Neutrophil (primary cell): Measurements from ENCODE around the gene ZNG1F.
"Not testable (repeated sequence)": the region's sequence is repeated elsewhere in the genome, so short reads cannot be mapped to it uniquely, and the experiment has no call there.

ENCODE experiments used
- H3K27ac ChIP-seq: fragments of 200-600 bp; sonication (generic); 2 replicates; pipeline ENCODE4 v1.5.1; 2016; ENCODE audit warnings: mild to moderate bottlenecking, moderate library complexity
- H3K27me3 ChIP-seq: fragments of 200-600 bp; sonication (generic); 2 replicates; pipeline ENCODE4 v1.6.0; 2016; ENCODE audit warnings: mild to moderate bottlenecking
- H3K36me3 ChIP-seq: fragments of 200-600 bp; sonication (generic); 2 replicates; pipeline ENCODE4 v1.5.1; 2017
- H3K4me1 ChIP-seq, 2 experiments: fragments of 200-600 bp in 1 of 2; sonication (generic) in 1 of 2; 1 replicate in 1 of 2; 2 replicates in 1 of 2; pipeline versions ENCODE4 v1.5.1 to v1.6.1; 2013 to 2016; ENCODE audit warnings: low read depth in 1 of 2, low read length in 1 of 2, mild to moderate bottlenecking in 1 of 2, moderate library complexity in 1 of 2; ENCODE audit not compliant: control insufficient read depth in 1 of 2, insufficient read depth in 1 of 2
- H3K4me3 ChIP-seq, 2 experiments: fragments of 200-600 bp in 1 of 2; sonication (generic) in 1 of 2; 1 replicate in 1 of 2; 2 replicates in 1 of 2; pipeline ENCODE4 v1.5.1; 2013 to 2016; ENCODE audit warnings: low read depth in 1 of 2, low read length in 1 of 2, mild to moderate bottlenecking in 1 of 2, moderate library complexity in 1 of 2
- H3K9me3 ChIP-seq: fragments of 200-600 bp; sonication (generic); 2 replicates; pipeline ENCODE4 v1.5.1; 2016

ZNG1F gene

DNA sequence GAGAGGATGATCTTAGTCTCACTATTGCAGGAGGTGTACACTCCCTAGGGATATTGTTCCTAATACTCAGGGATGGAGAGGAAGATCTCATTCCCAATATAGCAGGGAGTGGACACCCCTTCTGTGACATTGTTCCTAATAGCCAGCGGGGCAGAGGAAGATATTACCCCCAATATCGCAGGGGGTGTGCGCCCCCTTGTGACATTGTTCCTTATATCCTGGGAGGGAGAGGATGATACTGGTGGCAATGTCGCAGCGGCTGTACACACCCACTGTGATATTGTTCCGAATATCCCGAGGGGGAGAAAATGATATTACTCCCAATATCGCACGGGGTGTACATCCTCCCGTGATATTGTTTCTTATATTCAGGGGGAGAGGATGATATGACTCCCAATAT is 78.2 kb downstream of the ZNG1F start:
- H3K27ac ChIP-seq, H3K36me3 ChIP-seq: not testable (repeated sequence)

DNA sequence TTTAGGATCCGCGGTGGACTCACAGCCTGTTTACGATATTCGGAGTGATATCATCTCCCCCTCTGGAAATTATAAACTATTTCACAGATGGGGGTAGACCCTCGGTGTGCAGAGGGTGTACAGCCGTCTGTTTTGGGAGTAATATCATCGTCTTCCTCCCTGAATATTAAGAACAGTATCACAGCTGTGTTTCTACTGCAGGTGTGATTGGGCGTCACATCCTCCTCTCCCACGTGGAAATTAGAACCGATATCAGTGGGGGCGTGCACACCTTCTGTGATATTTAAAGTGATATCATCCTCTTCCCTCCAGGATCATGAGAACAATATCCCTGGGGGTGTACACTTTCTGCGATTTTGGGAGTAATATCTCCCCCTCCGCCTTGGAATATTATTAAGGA is 79.9 kb downstream of the ZNG1F start:
- H3K27me3 ChIP-seq, result peaks cover 52% of the 10 kb centered on the region
- H3K4me1 ChIP-seq, H3K9me3 ChIP-seq, H3K36me3 ChIP-seq, H3K27ac ChIP-seq, H3K4me3 ChIP-seq: not testable (repeated sequence)

More for the DNA sequence above, 78.2 kb downstream of the ZNG1F start:
- H3K27me3 ChIP-seq, result peaks cover 41% of the 10 kb centered on the region
- not testable (repeated sequence) for H3K9me3 ChIP-seq, H3K4me1 ChIP-seq, H3K4me3 ChIP-seq

DNA sequence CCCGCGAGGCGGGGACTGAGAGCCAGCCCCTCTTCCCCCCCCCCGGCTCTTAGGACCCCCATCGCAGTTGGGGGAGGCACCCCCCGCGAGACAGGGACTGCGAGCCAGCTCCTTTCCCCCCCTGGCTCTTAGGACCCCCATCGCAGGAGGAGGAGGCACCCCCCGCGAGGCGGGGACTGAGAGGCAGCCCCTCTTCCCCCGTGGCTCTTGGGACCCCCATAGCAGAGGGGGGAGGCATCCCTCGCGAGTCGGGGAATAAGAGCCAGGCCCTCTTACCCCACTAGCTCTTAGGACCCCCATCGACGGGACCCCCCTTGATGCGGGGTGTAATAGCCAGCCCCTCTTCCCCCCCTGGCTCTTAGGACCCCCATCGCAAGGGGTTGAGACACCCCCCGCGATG is 80.3 kb downstream of the ZNG1F start:
- not testable (repeated sequence) for H3K27ac ChIP-seq, H3K9me3 ChIP-seq, H3K4me3 ChIP-seq, H3K36me3 ChIP-seq, H3K4me1 ChIP-seq
- peaks cover 55% of the 10 kb centered on the region for H3K27me3 ChIP-seq

DNA sequence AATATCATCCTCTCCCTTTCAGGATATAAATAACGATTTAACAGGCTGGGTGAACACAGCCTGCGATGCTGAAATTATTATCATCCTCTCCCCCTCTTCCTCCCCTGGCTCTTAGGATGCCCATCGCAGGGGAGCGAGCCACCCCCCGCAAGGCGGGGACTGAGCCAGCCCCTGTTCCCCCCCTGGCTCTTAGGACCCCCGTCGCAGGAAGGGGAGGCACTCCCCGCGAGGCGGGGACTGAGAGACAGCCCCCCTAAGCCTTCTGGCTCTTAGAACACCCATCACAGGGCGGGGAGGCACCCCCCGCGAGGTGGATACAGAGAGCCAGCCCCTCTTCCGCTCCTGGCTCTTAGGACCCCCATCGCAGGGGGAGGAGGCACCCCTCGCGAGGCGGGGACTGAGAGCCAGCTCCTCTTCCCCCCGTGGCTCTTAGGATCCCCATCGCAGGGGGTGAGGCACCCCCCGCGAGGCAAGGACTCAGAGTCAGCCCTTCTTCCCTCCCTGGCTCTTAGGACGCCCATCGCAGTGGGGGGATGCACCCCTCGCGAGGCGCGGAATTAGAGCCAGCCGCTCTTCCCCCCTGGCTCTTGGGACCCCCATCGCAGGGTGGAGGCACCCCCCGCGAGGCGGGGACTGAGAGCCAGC is 82.5 kb downstream of the ZNG1F start:
- not testable (repeated sequence) for H3K27ac ChIP-seq, H3K4me1 ChIP-seq, H3K9me3 ChIP-seq, H3K36me3 ChIP-seq, H3K4me3 ChIP-seq
- peaks cover 57% of the 10 kb centered on the region for H3K27me3 ChIP-seq

DNA sequence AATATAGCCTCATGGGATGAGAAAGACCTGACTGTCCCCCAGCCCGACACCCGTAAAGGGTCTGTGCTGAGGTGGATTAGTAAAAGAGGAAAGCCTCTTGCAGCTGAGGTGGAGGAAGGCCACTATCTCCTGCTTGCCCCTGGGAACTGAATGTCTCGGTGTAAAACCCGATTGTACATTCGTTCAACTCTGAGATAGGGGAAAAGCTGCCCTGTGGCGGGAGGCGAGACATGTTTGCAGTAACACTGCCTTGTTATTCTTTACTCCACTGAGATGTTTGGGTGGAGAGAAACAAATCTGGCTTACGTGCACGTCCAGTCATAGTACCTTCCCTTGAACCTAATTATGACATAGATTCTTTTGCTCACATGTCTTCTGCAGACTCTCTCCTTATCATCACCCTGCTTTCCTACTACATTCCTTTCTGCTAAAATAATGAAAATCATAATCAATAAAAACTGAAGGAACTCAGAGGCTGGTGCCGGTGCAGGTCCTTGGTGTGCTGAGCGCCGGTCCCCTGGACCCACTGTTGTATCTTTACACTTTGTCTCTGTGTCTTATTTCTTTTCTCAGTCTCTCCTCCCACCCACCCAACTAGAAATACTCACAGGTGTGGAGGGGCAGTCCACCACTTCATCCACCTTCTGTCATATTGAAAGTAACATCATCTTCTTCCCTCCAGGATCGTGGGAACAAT is 83.4 kb downstream of the ZNG1F start:
- not testable (repeated sequence) for H3K4me1 ChIP-seq, H3K9me3 ChIP-seq, H3K36me3 ChIP-seq, H3K4me3 ChIP-seq, H3K27ac ChIP-seq
- H3K27me3 ChIP-seq, result peaks cover 49% of the 10 kb centered on the region

DNA sequence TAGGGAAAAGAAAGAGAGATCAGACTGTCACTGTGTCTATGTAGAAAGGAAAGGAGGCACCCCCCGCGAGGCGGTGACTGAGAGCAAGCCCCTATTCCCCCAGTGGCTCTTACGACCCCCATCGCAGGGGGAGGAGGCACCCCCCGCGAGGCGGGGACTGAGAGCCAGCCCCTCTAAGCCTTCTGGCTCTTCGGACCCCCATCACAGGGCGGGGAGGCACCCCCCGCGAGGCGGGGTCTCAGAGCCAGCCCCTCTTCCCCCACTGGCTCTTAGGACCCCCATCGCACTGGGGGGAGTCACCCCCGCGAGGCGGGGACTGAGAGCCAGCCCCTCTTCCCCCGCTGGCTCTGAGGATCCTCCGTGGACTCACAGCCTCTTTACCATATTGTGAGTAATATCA is 84.6 kb downstream of the ZNG1F start:
- H3K27ac ChIP-seq, H3K4me3 ChIP-seq, H3K9me3 ChIP-seq, H3K4me1 ChIP-seq, H3K36me3 ChIP-seq: not testable (repeated sequence)
- peaks cover 46% of the 10 kb centered on the region for H3K27me3 ChIP-seq

DNA sequence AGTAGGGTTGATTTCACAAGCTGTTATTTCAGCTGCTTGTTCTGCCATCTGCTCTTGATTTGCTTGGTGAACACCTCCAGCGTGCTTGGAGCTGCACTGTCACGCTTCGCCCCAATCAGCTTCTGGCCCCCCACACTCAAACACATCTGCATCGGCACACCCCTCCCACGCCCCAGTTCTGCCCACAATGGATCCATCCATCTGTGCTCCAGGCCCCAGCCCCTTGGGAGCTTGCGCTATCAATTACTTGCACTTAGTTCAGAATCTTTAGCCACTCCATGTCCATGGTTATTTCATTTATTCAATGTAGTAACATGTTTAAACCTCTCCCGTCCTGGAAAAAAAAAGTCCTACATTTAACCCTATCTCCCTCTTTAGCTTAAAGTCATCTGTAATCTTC is 88.6 kb downstream of the ZNG1F start:
- not testable (repeated sequence) for H3K9me3 ChIP-seq, H3K27ac ChIP-seq, H3K4me1 ChIP-seq

DNA sequence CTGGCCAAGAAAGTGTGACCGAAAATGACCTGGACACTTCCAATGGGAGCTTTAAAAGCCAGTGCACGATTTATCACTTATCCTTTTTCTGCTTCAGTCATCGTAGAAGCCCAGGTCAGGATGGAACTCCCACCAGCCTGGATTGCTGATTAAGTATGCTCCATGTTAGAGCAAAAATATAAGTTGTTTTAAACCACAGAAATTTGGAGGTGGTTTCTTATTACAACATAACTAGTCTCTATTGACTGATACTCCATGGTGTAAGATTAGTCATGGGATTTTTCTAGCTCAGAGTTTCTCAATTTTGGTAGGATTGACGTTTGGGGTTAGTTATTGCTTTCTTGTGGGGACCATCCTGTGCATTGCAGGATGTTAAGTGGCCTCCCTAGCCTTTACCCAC is 90.4 kb downstream of the ZNG1F start:
- not testable (repeated sequence) for H3K4me3 ChIP-seq, H3K9me3 ChIP-seq, H3K36me3 ChIP-seq, H3K27me3 ChIP-seq, H3K4me1 ChIP-seq, H3K27ac ChIP-seq

More for the DNA sequence above, 88.6 kb downstream of the ZNG1F start:
- H3K27me3 ChIP-seq, result peaks cover 19% of the 10 kb centered on the region
- H3K36me3 ChIP-seq, H3K4me3 ChIP-seq: not testable (repeated sequence)

DNA sequence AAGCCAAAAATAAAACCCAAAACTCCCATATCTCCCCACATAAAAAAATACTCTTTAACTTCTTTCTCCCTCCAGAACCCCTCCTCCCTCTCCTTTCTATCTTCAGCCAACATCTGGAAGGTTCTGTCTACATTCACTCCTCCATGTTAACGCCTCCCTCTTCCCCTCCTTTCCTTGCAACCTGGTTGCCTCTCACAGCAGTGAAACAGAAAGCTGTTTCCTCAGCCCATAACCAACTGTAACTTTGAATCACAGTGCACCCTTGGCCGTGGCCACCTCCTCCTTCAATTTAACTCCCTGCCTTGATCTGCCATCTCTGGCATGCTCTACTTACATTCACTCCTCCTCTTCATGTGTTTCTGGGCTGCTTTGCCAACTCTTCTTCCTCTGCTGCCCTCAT is 94.1 kb downstream of the ZNG1F start:
- not testable (repeated sequence) for H3K36me3 ChIP-seq, H3K4me3 ChIP-seq, H3K9me3 ChIP-seq, H3K27me3 ChIP-seq, H3K27ac ChIP-seq, H3K4me1 ChIP-seq

DNA sequence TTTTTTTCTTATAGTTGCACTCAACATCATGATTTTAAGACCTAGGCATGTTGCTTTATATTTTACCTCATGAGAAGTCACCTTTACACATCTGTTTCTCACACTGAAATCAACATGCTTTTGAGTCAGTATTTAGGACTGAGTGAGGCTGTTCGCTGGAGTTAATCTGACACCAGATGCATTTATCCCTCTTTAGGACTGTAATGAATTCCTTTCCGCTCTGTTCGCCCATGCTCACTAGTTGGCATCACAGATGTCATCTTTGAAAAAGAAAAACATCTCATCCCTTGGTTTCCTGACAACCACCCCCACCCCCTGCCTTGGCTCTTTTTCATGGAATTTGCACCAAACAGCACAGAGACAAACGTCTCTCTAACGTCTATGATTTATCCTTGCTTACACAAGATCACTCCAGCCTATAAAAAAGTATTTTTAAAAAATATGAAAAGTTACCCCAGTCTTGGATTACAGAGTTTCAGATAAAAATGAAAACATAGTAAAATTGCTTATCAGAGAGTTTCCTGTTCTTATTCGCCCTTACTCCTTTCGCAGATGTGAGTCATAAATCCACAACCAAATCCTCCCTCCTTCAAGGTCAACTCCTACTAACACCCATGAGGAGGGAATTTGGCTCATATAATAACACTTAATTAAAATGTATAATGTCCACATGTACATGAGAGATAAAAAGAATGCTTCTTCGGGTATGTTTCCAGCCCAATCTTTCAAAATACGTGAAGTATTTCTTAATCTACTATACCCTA is 94.9 kb downstream of the ZNG1F start:
- H3K27ac ChIP-seq, H3K4me1 ChIP-seq, H3K9me3 ChIP-seq, H3K4me3 ChIP-seq, H3K36me3 ChIP-seq: not testable (repeated sequence)
- H3K27me3 ChIP-seq, result peaks cover 13% of the 10 kb centered on the region

DNA sequence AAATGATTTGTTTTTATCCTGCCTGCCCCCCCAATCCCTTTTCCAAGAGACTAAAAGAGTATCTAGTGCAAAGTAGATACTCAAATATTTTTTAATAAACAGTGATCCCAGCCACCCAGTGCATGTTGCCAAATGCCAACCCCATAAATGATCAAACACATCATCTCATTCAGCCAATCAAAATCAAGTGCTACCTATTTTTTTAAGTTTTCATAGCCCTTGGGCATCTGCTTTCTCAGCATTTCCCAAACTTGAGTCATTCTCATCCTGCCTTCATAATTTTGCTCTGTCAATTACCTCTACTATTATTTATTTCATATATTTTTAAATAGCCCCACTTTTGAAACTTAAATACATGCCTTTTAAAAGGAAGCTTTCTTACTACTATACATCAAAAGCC is 98.2 kb downstream of the ZNG1F start:
- not testable (repeated sequence) for H3K27ac ChIP-seq, H3K4me1 ChIP-seq, H3K9me3 ChIP-seq, H3K4me3 ChIP-seq, H3K36me3 ChIP-seq
- peaks cover 30% of the 10 kb centered on the region for H3K27me3 ChIP-seq

DNA sequence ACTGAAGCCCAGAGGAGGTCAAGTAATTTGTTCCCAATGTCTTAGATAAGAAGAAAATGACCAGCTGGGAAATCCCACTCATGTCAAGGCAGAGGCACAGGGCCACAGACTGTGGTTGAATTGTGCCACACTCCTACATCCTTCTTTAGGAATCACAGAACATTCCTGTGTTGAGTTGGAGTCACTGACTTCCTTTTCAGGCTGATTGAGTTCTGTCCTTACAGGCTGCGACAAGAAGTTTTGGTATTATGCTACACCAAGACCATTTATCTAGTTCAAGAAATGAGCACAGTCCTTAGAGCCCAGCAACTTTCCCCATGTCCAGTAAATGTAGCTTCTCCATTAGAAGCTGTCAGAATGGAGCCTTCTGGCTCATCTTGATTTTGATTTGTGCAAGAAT is 98.7 kb downstream of the ZNG1F start:
- H3K36me3 ChIP-seq, H3K4me1 ChIP-seq, H3K9me3 ChIP-seq, H3K27ac ChIP-seq, H3K4me3 ChIP-seq: not testable (repeated sequence)
- peaks cover 35% of the 10 kb centered on the region for H3K27me3 ChIP-seq
